GM18868 (cell line): ENCODE results near the gene COG6.

ENCODE experiments used
- ATAC-seq: cut with Tn5 transposase; IDR thresholded peaks from one replicate; pipeline ENCODE4 v1.9.1; 2021; ENCODE audit warnings: mild to moderate bottlenecking, moderate library complexity; ENCODE audit not compliant: unreplicated experiment

The COG6 gene

DNA sequence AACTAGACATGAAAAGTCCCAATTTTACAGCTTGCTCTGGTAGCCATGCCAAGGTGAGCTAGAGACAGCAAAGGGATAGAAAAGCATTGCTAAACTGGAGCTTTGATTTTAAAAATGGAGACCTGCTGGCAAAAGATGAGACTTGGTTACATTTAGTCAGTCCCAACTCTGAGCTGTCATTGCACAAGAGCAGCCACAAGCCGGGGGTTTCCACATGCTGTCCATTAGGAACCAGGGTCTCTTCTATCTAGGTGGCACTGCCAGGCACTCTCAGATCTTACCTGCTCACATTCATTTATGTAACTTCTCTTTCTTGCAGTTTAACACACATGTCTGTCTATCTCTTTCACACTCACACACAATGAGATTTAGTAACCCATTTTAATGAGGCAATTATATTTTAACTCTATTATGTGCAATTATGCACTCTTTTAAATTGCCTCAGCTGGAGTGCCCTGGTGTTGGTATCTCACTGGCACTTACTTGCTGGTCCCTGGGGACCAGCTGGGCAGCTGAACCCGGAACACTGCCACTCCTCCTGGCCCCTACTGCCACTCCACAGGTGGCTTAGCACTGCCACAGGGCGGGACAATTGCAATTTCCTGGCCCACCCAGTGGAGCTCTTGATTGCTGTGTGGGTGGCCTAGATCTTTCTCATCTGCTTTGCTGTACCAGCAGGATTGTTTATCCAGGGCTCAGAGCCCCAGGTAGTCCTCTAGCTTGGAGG is 112.5 kb downstream of the COG6 start:
- ATAC-seq, result peak; percentile 71

DNA sequence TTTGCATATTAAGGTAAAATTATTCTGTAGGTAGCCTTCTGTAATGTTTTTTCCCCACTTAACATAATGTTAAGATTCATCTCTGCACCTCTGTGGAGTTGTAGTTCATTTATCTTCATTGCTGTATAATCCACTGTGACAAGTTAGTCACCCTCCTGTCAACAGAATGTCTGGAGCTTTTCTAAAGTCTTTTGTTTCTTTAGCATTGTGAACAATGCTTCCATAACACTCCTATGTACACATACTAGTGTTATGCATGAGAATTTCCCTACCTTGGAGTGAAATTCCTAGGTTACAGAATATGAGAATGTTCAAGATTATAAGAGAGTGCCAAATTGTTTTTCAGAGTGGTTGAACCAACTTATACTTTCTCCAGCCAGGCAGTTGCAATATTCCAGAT is 113.5 kb downstream of the COG6 start:
- no peak for ATAC-seq

DNA sequence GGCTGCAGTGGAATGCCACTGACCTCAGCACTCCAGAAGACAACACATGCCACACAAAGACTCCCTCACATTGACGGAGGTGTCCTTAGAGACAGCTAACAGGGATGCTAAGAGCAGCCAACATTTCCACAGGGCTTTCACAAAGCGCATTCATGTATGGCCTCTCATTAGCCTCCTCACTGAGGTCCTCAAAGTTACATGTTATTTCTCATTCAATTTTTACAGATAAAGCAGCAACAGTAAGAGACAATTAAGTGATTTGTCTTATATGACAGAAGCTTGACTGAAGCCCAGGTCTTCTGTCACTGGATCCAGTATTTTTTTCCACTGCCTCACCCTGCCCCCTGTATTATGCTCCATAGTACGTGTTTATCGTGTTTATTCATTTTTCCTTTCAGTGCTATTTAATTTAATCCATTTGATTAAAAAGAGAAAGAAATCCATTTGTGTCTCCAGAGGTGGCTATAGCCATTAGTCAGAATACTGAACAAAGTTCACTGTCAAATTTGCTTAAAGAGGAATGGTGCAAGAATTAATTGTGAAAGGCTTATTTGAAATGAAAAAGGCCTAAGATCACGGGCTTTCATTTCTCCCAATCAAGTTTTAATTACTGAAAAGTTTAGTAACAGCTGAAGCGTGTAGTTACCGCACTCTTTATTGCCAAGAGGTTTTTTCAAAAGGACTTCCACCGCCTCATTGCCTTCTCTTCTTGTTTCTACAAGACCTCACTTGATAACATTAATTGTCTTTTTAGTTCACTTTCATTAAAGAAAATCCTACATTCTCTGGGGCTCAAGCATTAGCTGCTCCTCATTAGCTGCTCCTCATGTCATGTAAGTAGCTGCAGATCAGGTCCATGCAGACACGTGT is 115.0 kb downstream of the COG6 start:
- ATAC-seq, result no peak

DNA sequence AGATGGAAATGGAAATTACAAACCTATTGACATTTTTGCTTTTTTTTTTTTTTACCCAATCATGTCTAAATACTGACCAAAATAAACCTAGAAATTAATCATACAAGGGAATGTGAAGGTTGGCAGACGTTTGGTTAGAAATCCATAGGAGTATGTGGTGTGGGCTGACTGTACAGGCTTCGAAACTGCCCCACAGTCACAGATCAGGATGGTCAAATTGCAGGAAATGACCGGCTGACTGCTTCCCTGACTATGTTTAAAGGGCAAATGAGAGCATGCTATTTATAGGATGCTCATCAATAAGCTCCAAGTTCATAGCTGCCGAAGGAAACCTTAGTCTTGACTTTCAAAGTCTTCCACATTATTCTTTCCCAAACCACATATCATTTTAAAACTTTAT is 118.4 kb downstream of the COG6 start:
- no peak for ATAC-seq

GRCh38 chr13:39776439-39776838 is 121.0 kb downstream of the COG6 start:
- peak; percentile 92 for ATAC-seq

DNA sequence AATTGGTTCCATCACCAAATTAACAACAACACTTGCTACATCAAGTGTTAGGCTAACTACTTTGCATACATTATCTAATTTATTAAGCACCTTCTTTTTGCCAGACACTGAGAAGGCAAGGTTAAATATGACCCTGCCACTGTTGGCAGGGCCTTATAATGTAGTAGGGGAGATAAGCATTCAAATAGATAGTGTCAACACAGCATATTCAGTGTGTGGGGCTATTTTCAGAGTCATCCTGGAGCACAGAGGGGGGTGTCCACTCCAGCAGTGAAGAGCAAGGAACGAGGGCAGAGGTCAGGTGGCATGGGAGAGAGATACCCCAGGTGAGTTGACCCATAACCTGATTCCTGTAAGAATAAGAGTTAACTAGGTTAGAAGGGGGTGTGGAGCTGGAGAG is 121.6 kb downstream of the COG6 start:
- ATAC-seq, result no peak

DNA sequence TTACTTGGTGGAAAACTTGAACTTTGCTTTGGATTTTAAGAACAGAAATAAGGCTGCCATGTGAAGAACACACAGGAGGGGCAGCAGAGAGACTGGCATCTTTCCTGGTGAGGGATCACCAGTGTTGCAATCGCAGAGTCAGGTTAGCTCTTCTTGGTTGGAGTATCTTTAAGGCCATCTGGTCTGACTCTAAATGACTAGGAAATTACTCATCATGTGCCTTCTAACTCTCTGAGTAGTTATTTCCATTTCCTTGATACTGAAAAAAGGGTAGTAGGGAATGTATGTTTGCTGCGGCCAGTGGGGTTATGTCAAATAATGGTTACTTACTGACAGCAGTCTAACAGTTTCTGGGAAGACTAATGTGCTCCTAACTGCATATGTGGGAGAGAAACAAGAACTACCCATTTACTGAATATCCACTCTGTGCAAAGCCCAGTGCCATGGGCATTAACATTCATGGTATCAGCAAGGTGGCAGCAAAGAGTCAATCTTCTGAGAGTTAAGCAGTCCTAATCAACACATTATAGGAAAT is 122.1 kb downstream of the COG6 start:
- peak; percentile 26 for ATAC-seq

DNA sequence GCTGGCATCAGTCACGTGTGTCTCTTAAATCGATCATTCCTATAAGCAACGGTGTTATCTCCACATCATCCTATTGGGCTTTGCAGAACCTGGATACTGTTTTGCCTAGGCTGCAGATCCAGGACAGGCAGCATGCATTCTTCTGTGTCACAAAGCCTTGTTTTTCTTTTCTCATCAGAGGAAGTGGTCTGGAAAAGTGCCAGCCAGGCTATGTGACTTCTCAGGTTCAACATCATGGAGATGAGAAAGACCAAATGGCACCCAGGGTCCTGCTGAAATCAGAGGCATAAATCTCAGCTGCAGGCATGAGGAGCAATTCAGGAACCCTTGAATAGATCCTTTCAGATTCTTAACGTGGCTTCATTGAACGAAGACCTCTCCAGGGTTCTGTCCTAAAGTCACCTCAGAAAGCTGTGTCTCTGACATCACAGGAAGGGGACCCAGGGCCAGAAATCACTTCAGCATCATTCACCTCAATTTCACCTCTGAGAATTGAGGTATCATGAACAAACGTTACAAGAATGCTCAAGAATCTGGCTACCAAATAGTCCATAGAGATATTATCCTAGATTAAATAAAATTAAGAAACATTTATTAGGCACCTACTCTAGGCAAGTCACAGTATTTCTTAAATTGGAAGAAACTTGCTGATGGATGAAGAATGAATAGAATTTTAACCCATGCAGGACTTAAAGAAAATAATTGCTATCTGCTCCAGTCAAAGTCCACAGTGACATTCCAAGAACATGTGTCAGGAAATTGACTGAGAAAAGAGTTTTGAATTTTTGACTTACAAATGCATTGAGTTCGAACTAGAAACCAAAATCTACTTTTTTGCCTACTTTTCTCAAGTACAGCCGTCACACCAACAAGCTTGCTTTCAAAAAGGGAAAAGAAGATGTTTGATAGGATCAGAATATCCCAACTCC is 124.1 kb downstream of the COG6 start:
- ATAC-seq, result no peak

- no peak for ATAC-seq
These were observed 125.2 kb downstream of the COG6 start for GRCh38 chr13:39780711-39781110.

DNA sequence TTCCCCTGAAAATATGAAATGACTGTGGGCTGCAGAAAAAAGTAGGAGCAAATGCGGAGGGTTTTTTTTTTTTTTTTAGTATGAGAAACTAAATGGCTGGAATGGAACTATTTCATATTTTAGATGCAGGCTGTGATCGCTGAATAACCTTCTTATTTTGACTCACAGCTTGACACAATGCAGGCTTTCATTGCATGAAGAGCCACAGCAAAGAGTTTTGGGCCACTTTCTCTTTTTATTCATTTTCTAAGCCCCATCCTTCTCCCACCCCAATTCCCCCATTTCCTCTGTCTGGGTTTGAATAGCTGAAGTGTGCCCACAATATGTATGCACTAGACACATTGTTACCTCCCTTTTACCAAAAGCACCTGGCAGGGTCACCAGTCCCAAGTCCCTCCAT is 125.9 kb downstream of the COG6 start:
- ATAC-seq, result no peak

DNA sequence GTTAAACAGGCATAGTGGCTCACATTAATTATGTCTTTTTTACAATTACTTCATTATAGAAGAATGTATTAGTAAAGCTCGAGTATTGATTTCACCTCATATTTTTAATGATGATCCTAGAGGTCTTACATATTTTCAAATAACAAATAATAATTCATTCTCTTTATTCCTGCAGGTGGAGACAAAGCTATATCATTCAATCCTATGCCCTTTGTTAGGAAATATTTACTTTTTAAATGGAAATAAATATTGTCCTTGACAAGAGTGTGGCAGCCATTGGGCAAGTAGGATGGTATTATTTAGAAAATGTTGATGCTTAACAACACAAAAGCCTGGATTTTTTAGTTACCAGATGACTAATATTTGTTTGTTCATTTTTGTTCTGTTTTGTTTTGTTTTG is 127.6 kb downstream of the COG6 start:
- no peak for ATAC-seq

GRCh38 chr13:39784347-39784746 is 128.9 kb downstream of the COG6 start:
- ATAC-seq, result no peak

GRCh38 chr13:39786091-39786490 is 130.6 kb downstream of the COG6 start:
- no peak for ATAC-seq

DNA sequence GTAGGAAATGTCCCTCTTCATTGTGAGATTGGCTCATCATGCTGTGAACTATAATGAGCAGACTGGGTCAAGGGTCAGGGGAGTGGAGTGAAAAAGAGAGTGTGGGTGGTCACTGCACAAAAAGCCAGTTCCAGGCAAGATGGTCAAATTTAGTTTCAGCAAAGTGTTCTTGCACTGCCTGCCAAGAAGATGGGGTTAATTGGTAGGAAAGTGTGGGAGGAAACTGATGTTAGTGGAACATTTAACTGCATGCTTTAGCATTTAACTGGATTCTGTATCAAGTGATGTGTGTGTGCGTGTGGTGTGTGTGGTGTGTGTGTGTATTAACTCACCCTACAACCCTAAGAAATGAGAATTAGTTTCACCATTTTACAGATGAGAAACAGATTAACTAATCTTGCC is 131.6 kb downstream of the COG6 start:
- ATAC-seq, result no peak

GRCh38 chr13:39788102-39788501 is 132.6 kb downstream of the COG6 start:
- ATAC-seq, result no peak

DNA sequence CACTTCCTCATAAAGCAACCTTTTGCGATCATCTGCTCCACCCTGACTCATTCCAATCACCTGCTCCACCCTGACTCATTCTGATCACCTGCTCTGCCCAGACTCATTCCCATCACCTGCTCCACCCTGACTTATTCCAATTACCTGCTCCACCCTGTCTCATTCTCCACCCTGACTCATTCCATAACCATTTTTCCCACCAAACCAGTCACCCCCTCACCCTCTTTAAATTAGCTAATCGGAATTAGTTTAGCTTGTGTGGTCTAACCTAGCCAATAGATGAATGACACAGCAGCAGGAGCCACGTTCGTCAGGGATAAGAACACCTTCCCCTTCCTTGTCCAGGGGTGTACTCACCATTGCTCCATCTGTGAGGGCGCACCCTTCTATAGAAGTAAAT is 134.0 kb downstream of the COG6 start:
- ATAC-seq, result no peak
